Stimulated activated CD8-positive, alpha-beta memory T cell treated with anti-CD3 and anti-CD28 coated beads, Interleukin-15, amount 100 ng/mL, for 1 hour (primary cell): Measurements from ENCODE around the gene UBE4A.
A peak's percentile ranks its signal among the peaks of the same experiment; 100 is the strongest.

Experiments used
- DNase-seq: peaks from one replicate; pipeline ENCODE4 v3.0.0-alpha.2; 2020; ENCODE audit warnings: low read depth

The UBE4A gene

GRCh38 chr11:118438314-118438931 lies 79.0 kb downstream of the UBE4A start:
- peak; percentile 9 for DNase-seq

- DNase-seq = no peak
Observed at GRCh38 chr11:118439646-118440045, 80.2 kb downstream of the UBE4A start.

GRCh38 chr11:118441770-118442275 lies 82.4 kb downstream of the UBE4A start:
- no peak for DNase-seq

- DNase-seq = no peak
Observed at GRCh38 chr11:118442301-118442700, 82.9 kb downstream of the UBE4A start.

- DNase-seq = no peak
Observed at GRCh38 chr11:118442908-118443589, 83.6 kb downstream of the UBE4A start.

GRCh38 chr11:118443590-118444218 lies 84.3 kb downstream of the UBE4A start:
- no peak for DNase-seq

- DNase-seq = no peak
Observed at GRCh38 chr11:118447423-118447822, 88.0 kb downstream of the UBE4A start.

GRCh38 chr11:118448294-118448693 lies 88.9 kb downstream of the UBE4A start:
- no peak for DNase-seq
